GM21825 (cell line): ENCODE data around the gene U2AF2.

Source experiments
- ATAC-seq: cut with Tn5 transposase; IDR thresholded peaks from one replicate; pipeline ENCODE4 v1.9.1; 2021; ENCODE audit warnings: mild to moderate bottlenecking, moderate library complexity; ENCODE audit not compliant: unreplicated experiment

U2AF2 gene

GRCh38 chr19:55642153-55643002, 12.5 kb upstream of the U2AF2 start:
- no peak for ATAC-seq

- no peak for ATAC-seq
These were observed 11.6 kb upstream of the U2AF2 start, which contains the start of gene ZNF581 for GRCh38 chr19:55643003-55643886. Gene ZNF581 (plus strand): TSS chr19:55643649. CDS start chr19:55644572, 923 bp downstream.

GRCh38 chr19:55643887-55644176, 11.0 kb upstream of the U2AF2 start:
- ATAC-seq: no peak

- ATAC-seq: no peak
These were observed 10.5 kb upstream of the U2AF2 start for GRCh38 chr19:55644191-55644833.

GRCh38 chr19:55644842-55645511, 9.9 kb upstream of the U2AF2 start:
- ATAC-seq: no peak

GRCh38 chr19:55645512-55645881, 9.3 kb upstream of the U2AF2 start:
- ATAC-seq: no peak

GRCh38 chr19:55646889-55647731, 7.7 kb upstream of the U2AF2 start:
- no peak for ATAC-seq

- no peak for ATAC-seq
These were observed 6.9 kb upstream of the U2AF2 start, which contains the start of gene CCDC106 for GRCh38 chr19:55647732-55648584. Gene CCDC106 (plus strand): TSS chr19:55648212. CDS start chr19:55649047, 835 bp downstream.

- ATAC-seq: no peak
These were observed 6.1 kb upstream of the U2AF2 start for GRCh38 chr19:55648585-55649267.

GRCh38 chr19:55649268-55650125, 5.3 kb upstream of the U2AF2 start:
- no peak for ATAC-seq

- ATAC-seq: no peak
These were observed 4.7 kb upstream of the U2AF2 start for GRCh38 chr19:55650126-55650557.

- ATAC-seq: no peak
These were observed 4.1 kb upstream of the U2AF2 start for GRCh38 chr19:55650602-55651230.

- no peak for ATAC-seq
These were observed 3.6 kb upstream of the U2AF2 start for GRCh38 chr19:55651236-55651635.

- no peak for ATAC-seq
These were observed 2.3 kb upstream of the U2AF2 start for GRCh38 chr19:55652311-55653128.

GRCh38 chr19:55653651-55654322, 1.0 kb upstream of the U2AF2 start:
- ATAC-seq: peak; percentile 33
